HUDEP-2 (cell line): ENCODE measurements around the gene AMER1.

ENCODE experiments used
- DNase-seq, 76 experiments: peaks; one replicate each; lab custom pipeline; 2025; ENCODE audit not compliant: unreplicated experiment in 76 of 76; lab: John Stamatoyannopoulos, UW

The AMER1 gene

DNA sequence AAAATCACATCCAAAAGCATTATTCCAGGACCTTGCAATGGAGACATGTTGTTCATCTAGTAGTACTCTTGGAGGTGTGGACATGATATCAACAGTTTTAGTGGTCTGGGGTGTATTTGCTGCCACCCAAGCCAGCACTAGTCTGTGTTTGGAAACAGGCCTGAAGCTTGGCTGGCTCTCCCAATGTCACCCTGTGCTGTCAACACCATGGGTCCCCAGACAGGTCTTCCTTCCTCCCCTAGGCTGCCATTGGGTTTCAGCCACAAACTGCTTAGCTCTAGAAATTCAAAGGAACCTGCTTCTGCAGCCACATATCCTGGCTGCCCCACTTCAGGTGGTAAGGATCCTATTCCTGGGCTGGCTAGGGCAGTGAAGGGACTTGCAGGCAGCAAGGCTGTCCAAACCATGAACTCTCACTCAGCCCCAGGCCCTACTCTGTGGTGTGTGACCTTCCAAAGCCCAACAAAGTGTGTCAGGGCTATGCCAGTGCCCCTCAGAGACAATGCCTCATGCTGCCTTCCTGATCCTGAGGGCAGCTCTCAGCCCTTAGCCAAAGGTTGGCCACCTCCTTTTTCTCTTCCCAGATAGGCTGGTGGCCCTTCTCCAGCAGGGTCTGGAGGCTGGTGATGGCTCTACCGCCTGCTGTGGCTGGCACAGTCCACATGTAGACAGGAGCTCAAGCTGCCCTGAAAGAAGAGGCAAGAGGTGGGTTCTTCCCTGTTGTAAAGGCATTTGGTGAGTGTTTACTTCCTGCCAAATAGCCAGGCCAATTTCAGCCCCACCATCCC is 18.3 kb downstream of the AMER1 start:
- DNase-seq = no peak

DNA sequence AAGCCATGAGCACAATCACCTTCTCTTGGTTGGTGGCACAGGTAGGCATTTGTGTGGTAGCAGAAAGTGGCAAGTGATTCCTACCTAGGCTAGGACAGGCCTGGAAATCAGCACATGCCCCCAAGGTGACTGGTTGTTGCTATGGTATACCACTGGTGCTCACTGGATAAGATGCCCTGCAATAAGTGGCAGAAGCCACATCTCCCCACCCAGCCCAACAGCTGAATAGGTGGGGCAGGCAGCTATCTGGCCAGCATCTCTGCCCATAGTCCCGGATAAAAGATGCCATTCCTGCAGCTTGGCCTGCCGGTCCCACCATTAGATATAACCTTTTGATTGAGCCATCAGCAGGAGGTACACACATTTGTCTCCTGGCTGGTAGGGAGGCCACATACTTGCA is 21.1 kb downstream of the AMER1 start:
- DNase-seq = no peak

DNA sequence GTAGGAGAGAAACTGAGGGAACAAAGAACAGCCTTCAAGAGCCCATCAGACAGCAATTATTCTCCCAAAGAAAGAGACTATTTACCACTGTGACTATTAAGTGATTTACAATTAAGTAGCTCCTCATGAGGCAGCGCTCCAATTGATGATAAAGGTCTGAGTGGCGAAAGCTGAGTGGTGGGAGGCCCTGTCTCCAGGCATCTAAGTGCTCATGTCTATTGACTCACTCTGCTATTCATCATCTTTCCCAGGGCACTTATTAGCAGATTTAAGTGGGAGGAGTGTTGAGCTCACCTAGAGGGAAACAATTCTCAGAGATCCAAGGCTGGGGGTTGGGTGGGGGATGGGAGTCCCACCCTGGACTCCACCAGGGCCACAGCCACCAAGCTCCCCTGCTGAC is 23.3 kb downstream of the AMER1 start:
- no peak for DNase-seq

GRCh38 chrX:64176876-64177275 is 28.6 kb downstream of the AMER1 start:
- DNase-seq = no peak

- no peak for DNase-seq
These were observed 35.5 kb downstream of the AMER1 start for GRCh38 chrX:64169988-64170387.

GRCh38 chrX:64152857-64153256 is 52.7 kb downstream of the AMER1 start:
- no peak for DNase-seq

DNA sequence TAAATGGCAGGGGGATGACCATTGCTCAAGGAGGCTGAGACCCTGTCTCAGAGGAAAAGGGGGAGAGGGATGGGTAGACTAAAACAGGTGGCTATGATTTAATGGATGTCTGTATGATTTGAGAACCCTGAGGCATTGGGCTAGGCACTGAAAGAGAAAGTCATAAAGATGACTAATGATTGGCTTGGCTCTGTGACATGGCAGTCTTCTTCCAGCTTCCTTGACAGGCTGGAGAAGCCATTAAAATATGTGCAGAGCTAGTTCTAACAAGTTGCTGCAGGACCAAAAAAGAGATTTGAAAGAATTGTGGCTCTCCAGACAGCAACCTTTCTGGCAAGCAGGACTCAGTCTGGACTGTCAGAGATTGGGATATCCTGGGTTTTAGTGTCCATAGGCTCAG is 53.6 kb downstream of the AMER1 start:
- DNase-seq = no peak

DNA sequence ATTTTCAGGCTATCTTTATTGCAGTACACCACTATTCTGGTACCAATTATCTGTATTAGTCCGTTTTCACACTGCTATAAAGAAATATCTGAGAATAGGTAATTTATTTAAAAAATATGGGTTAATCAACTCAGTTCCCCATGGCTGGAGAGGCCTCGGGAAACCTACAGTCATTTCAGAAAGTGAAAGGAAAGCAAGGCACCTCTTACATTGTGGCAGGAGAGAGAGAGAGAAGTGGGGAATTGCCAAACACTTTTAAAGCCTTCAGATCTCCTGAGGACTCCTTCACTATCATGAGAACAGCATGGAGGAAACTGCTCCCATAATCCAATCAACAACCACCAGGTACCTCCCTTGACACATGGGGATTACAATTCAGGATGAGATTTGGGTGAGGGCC is 54.7 kb downstream of the AMER1 start:
- DNase-seq = no peak
